GM12891 (cell line): ENCODE data around the gene PRDM2.

Source experiments
- PAX5 ChIP-seq: IDR thresholded peaks from 2 replicates; pipeline ENCODE4 v1.6.1; 2011; ENCODE audit warnings: low read length, moderate library complexity, mild to moderate bottlenecking; ENCODE audit not compliant: insufficient read depth, severe bottlenecking
- POLR2A ChIP-seq: IDR thresholded peaks from 2 replicates; pipeline ENCODE4 v1.6.1; 2011; ENCODE audit warnings: low read depth, low read length, control low read depth
- POLR2AphosphoS5 ChIP-seq: IDR thresholded peaks from 2 replicates; pipeline ENCODE4 v1.6.1; 2011; ENCODE audit warnings: low read depth, low read length, control low read depth
- SPI1 ChIP-seq: IDR thresholded peaks from 2 replicates; pipeline ENCODE4 v1.6.1; 2011; ENCODE audit warnings: low read depth, low read length, control low read depth
- TAF1 ChIP-seq: IDR thresholded peaks from 2 replicates; pipeline ENCODE4 v1.6.1; 2011; ENCODE audit warnings: low read depth, low read length, control low read depth

DNA sequence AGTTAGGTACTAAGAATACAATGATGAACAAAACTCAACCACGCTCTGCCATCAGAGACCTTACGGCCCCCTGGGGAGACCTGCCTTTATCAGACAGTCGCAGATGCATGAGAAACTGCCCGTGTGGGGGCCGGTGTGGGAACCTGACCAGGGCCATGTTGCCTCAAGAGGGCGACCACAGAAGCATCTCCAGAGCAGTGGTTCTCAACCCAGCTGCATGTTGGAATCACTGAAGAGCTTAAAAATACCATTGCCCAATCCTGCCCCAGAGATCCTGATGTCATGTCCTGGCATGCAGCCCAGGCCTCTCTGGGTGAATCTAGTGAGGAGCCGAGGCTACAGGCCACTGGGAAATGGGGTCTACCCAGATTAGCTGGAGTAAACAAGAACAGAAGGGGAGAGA is 108.7 kb downstream of the PRDM2 start:
- TF ChIP-seq POLR2AphosphoS5 (no peak), POLR2A (no peak), TAF1 (no peak), PAX5 (no peak), SPI1 (no peak)
